Prostate gland (tissue), 2 donors: Measurements from ENCODE around the gene DCST1. TPM values are rescaled to one million over a fixed set of nuclear protein-coding genes. Genes with fewer than 3 reads are reported as not detected.

Experiments used
- DNase-seq: peaks from one replicate; pipeline ENCODE4 v3.0.0-alpha.2; 2019; ENCODE audit warnings: low spot score
- H3K27ac ChIP-seq, 2 donors: fragments of 200-600 bp; sonication (generic); 2 replicates each; pipeline ENCODE4 v1.5.1; 2017 to 2019
- H3K27me3 ChIP-seq: fragments of 200-600 bp; sonication (generic); replicated peaks from 2 replicates; pipeline ENCODE4 v1.5.1; 2019; ENCODE audit not compliant: insufficient read depth
- H3K36me3 ChIP-seq, 2 donors: fragments of 200-600 bp; sonication (generic); 1 replicate in 1 of 2; 2 replicates in 1 of 2; pipeline versions ENCODE4 v1.5.1 to v1.8.1; 2017 to 2019
- H3K4me1 ChIP-seq: fragments of 200-600 bp; sonication (generic); replicated peaks from 2 replicates; pipeline ENCODE4 v1.5.1; 2019
- H3K4me3 ChIP-seq, 2 donors: fragments of 200-600 bp; sonication (generic); 2 replicates each; pipeline ENCODE4 v1.5.1; 2017 to 2019
- H3K9me3 ChIP-seq: fragments of 200-600 bp; sonication (generic); 2 replicates; pipeline ENCODE4 v1.5.1; 2017
- POLR2A ChIP-seq: fragments of 450-650 bp; IDR thresholded peaks from one replicate; pipeline ENCODE4 v1.6.1; 2016; ENCODE audit warnings: antibody characterized with exemption, mild to moderate bottlenecking
- POLR2AphosphoS5 ChIP-seq: sonication (generic); formaldehyde crosslinking; IDR thresholded peaks from one replicate; pipeline ENCODE4 v1.6.1; 2017; ENCODE audit warnings: antibody characterized with exemption
- WGBS: methylation state at CpG from one replicate; pipeline ENCODE4 v1.1.5; 2018; 5-methylcytosine and 5-hydroxymethylcytosine counted together
- intact Hi-C: fragments of 100-400 bp; cut with DNase I; formaldehyde crosslinking; loops from one replicate; pipeline ENCODE4 v1.14.2; 2022
- total RNA-seq, 2 donors: library from RNA; depleted of rRNA; stranded (reverse); fragments of >200 nt; gene quantifications; one replicate each; pipeline ENCODE4 v1.1.0, GENCODE V29; 2016
- TF ChIP-seq, protein P1 (sequence below), 4 experiments: fragments of 200-600 bp in 2 of 4; fragments of 450-650 bp in 2 of 4; sonication (generic) in 2 of 4; IDR thresholded peaks; 1 replicate in 3 of 4; 2 replicates in 1 of 4; pipeline ENCODE4 v1.5.1; 2016 to 2019; ENCODE audit warnings: antibody characterized with exemption in 4 of 4, mild to moderate bottlenecking in 2 of 4, moderate library complexity in 2 of 4

The DCST1 gene
- total RNA-seq, 2 donors from 2014 or later: 0.51 TPM; not detected in 1

DNA sequence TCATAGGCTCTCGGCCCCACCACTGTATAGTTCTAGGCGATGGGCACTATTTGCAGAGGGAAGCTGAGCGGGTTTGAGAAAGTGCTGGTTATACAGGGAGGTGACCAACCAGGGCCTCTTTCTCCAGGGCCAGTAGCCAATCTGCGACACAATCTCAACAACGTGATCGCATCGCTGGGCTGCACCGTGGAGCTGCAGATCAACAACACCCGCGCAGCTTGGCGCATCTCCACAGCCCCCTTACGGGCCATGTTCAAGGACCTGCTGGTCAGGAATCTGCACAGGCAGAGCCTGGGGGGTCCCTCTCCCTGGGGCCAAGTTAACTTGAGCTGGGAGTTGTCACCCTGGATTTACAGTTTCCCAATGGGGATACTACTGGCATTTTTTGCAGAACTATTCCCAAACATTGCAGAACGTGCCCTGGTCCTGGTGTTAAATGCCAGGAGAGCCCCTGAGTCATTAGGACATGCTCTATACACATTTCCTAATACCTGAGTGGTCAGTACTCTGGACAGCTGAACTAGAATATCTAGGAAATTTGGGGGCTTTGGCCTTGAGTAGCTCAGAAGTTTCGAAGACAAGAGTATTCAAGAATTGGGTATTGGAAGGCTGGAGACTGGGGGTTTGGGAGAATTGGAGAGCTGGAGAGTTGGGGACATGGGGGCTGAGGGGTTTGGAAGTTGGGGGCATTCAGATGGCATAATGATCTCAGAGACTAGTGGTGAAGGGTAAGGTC, 6.9 kb downstream of the DCST1 start:
- intact Hi-C loops: no loop called here
- TF ChIP-seq POLR2AphosphoS5: no peak
- TF ChIP-seq, protein P1, sequence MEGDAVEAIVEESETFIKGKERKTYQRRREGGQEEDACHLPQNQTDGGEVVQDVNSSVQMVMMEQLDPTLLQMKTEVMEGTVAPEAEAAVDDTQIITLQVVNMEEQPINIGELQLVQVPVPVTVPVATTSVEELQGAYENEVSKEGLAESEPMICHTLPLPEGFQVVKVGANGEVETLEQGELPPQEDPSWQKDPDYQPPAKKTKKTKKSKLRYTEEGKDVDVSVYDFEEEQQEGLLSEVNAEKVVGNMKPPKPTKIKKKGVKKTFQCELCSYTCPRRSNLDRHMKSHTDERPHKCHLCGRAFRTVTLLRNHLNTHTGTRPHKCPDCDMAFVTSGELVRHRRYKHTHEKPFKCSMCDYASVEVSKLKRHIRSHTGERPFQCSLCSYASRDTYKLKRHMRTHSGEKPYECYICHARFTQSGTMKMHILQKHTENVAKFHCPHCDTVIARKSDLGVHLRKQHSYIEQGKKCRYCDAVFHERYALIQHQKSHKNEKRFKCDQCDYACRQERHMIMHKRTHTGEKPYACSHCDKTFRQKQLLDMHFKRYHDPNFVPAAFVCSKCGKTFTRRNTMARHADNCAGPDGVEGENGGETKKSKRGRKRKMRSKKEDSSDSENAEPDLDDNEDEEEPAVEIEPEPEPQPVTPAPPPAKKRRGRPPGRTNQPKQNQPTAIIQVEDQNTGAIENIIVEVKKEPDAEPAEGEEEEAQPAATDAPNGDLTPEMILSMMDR (IDR thresholded peaks at IDR 0.05): no peak
- TF ChIP-seq POLR2A: no peak
- H3K9me3 ChIP-seq: no peaks in the 10 kb centered on the region
- no peak overlapping the region for H3K4me3 ChIP-seq
- H3K36me3 ChIP-seq: no peaks in the 10 kb centered on the region
- no peak for DNase-seq
- no peaks in the 10 kb centered on the region for H3K27me3 ChIP-seq
- WGBS: 83% methylated on average over 14 of the region's 14 CpGs
- H3K27ac ChIP-seq: no peak overlapping the region
- peaks cover 5% of the 10 kb centered on the region for H3K4me1 ChIP-seq

DNA sequence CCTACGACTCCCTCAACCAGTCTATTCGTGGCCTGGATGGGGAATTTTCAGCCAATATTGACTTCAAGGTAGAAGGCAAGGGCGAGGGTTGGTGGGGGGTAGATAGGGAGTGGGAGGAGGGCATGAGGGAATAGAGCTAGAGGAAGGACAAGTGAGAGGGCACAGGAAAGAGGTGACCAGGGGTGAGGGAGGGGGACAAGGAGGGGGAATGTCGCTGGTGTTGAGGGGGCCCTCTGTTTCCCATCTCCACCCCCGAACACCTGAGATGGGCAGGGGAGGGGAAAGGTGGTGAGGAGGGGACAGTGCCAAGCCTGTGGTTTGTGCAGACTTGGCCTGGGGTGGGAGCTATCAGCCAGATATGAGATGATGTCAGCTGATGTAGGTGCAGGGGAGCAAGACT, 9.2 kb downstream of the DCST1 start:
- 78% methylated on average over 5 of the region's 5 CpGs for WGBS
- Histone ChIP-seq H3K36me3 (no peaks in the 10 kb centered on the region), H3K27me3 (no peaks in the 10 kb centered on the region), H3K9me3 (no peaks in the 10 kb centered on the region), H3K4me1 (peaks cover 5% of the 10 kb centered on the region), H3K27ac (no peak overlapping the region), H3K4me3 (no peak overlapping the region)
- DNase-seq: no peak
- TF ChIP-seq, protein P1 (IDR thresholded peaks at IDR 0.05): no peak
- TF ChIP-seq POLR2AphosphoS5 (no peak), POLR2A (no peak)
- intact Hi-C loops: no loop called here

DNA sequence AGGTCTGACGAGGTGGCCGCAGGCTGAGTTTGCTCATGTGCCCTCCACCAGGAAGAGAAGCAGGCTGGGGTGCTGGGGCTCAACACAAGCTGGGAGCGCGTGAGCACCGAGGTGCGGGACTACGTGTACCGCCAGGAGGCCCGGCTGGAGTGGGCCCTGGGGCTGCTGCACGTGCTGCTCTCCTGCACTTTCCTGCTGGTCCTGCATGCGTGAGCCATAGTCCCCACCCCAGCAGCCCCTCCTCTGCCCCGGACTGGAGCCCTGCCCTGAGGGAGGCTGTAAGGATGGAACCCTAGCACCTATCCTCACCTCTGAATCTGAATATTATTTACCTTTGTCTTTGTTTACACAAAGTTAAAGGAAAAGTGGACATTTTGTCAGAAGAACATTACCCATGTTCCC, 9.7 kb downstream of the DCST1 start:
- H3K27ac ChIP-seq: no peak overlapping the region
- no peaks in the 10 kb centered on the region for H3K27me3 ChIP-seq
- TF ChIP-seq, protein P1 (IDR thresholded peaks at IDR 0.05): no peak
- no peak for TF ChIP-seq POLR2AphosphoS5
- TF ChIP-seq POLR2A: no peak
- no peak for DNase-seq
- no peaks in the 10 kb centered on the region for H3K9me3 ChIP-seq
- no peak overlapping the region for H3K4me3 ChIP-seq
- 54% methylated on average over 12 of the region's 12 CpGs for WGBS
- intact Hi-C loops: no loop called here
- H3K4me1 ChIP-seq: peaks cover 5% of the 10 kb centered on the region
- no peaks in the 10 kb centered on the region for H3K36me3 ChIP-seq

DNA sequence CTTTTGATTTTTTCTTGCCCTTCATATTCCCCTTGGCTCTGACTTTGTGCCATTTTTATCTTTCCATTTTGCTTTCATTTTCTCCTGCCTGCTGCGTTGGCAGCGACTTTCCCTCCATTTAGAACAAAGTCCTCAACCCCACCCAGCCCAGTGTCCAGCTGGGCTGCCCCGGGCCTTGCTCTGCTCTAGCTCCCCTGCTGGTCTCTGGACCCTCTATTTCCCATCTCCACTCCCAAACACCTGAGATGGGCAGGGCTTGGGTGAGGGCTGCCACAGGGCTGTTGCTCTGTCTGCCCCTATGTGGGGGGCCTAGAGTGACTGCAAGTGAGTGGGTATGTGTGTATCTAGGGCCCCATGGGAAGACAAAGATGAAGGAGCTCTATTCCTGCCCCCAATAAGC, 10.2 kb downstream of the DCST1 start:
- DNase-seq: no peak
- no peak overlapping the region for H3K4me3 ChIP-seq
- 82% methylated on average over 3 of the region's 3 CpGs for WGBS
- TF ChIP-seq, protein P1 (IDR thresholded peaks at IDR 0.05): no peak
- no peak for TF ChIP-seq POLR2AphosphoS5
- no peak for TF ChIP-seq POLR2A
- intact Hi-C loops: no loop called here
- peaks cover 9% of the 10 kb centered on the region for H3K4me1 ChIP-seq
- no peaks in the 10 kb centered on the region for H3K9me3 ChIP-seq
- H3K27ac ChIP-seq: no peak overlapping the region
- H3K27me3 ChIP-seq: no peaks in the 10 kb centered on the region
- no peaks in the 10 kb centered on the region for H3K36me3 ChIP-seq

DNA sequence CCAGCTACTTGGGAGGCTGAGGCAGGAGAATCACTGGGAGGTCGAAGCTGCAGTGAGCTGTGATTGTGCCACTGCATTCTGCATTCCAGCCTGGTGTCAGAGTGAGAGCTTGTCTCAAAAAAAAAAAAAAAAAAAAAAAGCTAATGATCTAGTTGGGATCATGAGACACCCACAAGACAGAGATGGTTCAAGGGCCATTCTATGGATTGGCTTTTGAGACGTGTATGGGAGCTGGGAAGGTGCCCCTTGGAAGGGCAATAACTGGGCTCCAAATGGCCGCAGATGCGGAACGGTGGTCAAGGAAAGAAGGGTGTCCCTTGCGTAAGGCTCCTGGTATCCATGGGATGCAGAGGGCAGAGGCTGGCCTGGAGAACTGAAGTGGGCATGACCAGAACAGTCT, 10.7 kb downstream of the DCST1 start:
- Histone ChIP-seq H3K4me1 (peaks cover 10% of the 10 kb centered on the region), H3K9me3 (no peaks in the 10 kb centered on the region), H3K27me3 (no peaks in the 10 kb centered on the region), H3K4me3 (no peak overlapping the region), H3K36me3 (no peaks in the 10 kb centered on the region), H3K27ac (no peak overlapping the region)
- WGBS: 89% methylated on average over 6 of the region's 6 CpGs
- intact Hi-C loops: no loop called here
- DNase-seq: no peak
- TF ChIP-seq POLR2AphosphoS5 (no peak), POLR2A (no peak)
- TF ChIP-seq, protein P1 (IDR thresholded peaks at IDR 0.05): no peak
